Urothelium cell line (cell line): Measurements from ENCODE around the gene GATA1.

Experiments used
- DNase-seq: peaks from one replicate; pipeline ENCODE4 v3.0.0; 2011; ENCODE audit warnings: low spot score, mixed read lengths
- FAIRE-seq: peaks from 2 replicates; lab custom pipeline; 2011; peaks lifted over from hg19 to GRCh38; lab: Jason Lieb, UNC

GATA1 gene

DNA sequence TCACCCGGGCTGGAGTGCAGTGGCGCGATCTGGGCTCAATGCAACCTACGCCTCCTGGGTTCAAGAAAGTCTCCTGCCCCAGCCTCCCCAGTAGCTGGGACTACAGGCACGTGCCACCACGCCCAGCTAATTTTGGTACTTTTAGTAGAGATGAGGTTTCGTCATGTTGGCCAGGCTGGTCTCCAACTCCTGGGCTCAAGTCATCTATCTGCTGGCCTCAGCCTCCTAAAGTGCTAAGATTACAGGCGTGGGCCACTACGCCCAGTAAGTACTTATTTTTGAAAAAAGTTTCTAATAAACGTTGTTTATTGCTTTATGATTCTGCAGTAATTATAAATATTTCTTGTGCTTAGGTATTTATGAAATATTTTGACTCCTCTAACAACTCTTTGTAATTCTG, 53.3 kb downstream of the GATA1 start:
- DNase-seq: no peak
- no peak for FAIRE-seq
